Measurements from ENCODE around the gene ZNF500.
A peak's percentile ranks its signal among the peaks of the same experiment; 100 is the strongest.

The ZNF500 gene

GRCh38 chr16:4801051-4801961 lies 34.3 kb upstream of the ZNF500 start:
- peak overlapping the region; percentile 76 for H3K4me3 ChIP-seq (ENCODE audit: low read depth, low read length)
- TF ChIP-seq CTCF (IDR thresholded peaks at IDR 0.05; ENCODE audit: borderline replicate concordance, insufficient read depth, low read depth, low read length), result no peak

- H3K4me3 ChIP-seq (ENCODE audit: low read depth, low read length), result peak overlapping the region; percentile 28
- no peak for TF ChIP-seq CTCF (IDR thresholded peaks at IDR 0.05; ENCODE audit: borderline replicate concordance, insufficient read depth, low read depth, low read length)
These were observed 33.5 kb upstream of the ZNF500 start for GRCh38 chr16:4800290-4801041.

- H3K4me3 ChIP-seq (ENCODE audit: low read depth, low read length), result no peak overlapping the region
- TF ChIP-seq CTCF (IDR thresholded peaks at IDR 0.05; ENCODE audit: borderline replicate concordance, insufficient read depth, low read depth, low read length), result no peak
These were observed 32.4 kb upstream of the ZNF500 start for GRCh38 chr16:4799171-4799855.

GRCh38 chr16:4798456-4798855 lies 31.5 kb upstream of the ZNF500 start:
- H3K4me3 ChIP-seq (ENCODE audit: low read depth, low read length), result no peak overlapping the region
- TF ChIP-seq CTCF (IDR thresholded peaks at IDR 0.05; ENCODE audit: borderline replicate concordance, insufficient read depth, low read depth, low read length), result no peak

GRCh38 chr16:4797805-4798252 lies 30.9 kb upstream of the ZNF500 start:
- TF ChIP-seq CTCF (IDR thresholded peaks at IDR 0.05; ENCODE audit: borderline replicate concordance, insufficient read depth, low read depth, low read length), result no peak

GRCh38 chr16:4796982-4797804 lies 30.2 kb upstream of the ZNF500 start:
- no peak overlapping the region for H3K4me3 ChIP-seq (ENCODE audit: low read depth, low read length)
- TF ChIP-seq CTCF (IDR thresholded peaks at IDR 0.05; ENCODE audit: borderline replicate concordance, insufficient read depth, low read depth, low read length), result no peak

More at GRCh38 chr16:4797805-4798252, 30.9 kb upstream of the ZNF500 start:
- no peak overlapping the region for H3K4me3 ChIP-seq (ENCODE audit: low read depth, low read length)
